K562 (cell line): ENCODE results near the gene HMGA1. TPM values are rescaled to one million over a fixed set of nuclear protein-coding genes. Genes with fewer than 3 reads are reported as not detected.

Experiments
- BMI1 ChIP-seq: fragments of 150-350 bp; IDR thresholded peaks from 2 replicates; pipeline ENCODE4 v1.6.1; 2014; ENCODE audit warnings: low read length
- CCAR2 ChIP-seq: fragments of 200-400 bp; formaldehyde crosslinking; IDR thresholded peaks from 2 replicates; pipeline ENCODE4 v1.6.1; 2017; ENCODE audit warnings: mild to moderate bottlenecking, low read depth, low read length
- CREB5 ChIP-seq: fragments of 250-450 bp; sonication (Bioruptor Pico); IDR thresholded peaks from 2 replicates; pipeline ENCODE4 v1.5.0; 2020; ENCODE audit warnings: mild to moderate bottlenecking
- CREM ChIP-seq: IDR thresholded peaks from 2 replicates; pipeline ENCODE4 v1.6.1; 2014; ENCODE audit warnings: antibody characterized with exemption, low read depth
- NKRF ChIP-seq: fragments of 450-650 bp; IDR thresholded peaks from 2 replicates; pipeline ENCODE4 v1.6.1; 2016; ENCODE audit warnings: borderline replicate concordance
- PHB ChIP-seq: fragments of 250-450 bp; sonication (Bioruptor Pico); IDR thresholded peaks from 2 replicates; pipeline ENCODE4 v1.5.0; 2021
- RERE ChIP-seq: sonication (generic); formaldehyde crosslinking; IDR thresholded peaks from 2 replicates; pipeline ENCODE4 v1.8.0; 2023; ENCODE audit warnings: missing genetic modification reagents, mild to moderate bottlenecking, borderline replicate concordance
- RFX7 ChIP-seq: fragments of 250-450 bp; sonication (Bioruptor Pico); IDR thresholded peaks from 2 replicates; pipeline ENCODE4 v1.5.1; 2021; ENCODE audit warnings: mild to moderate bottlenecking
- SIN3A ChIP-seq, 2 experiments: fragments of 150-350 bp in 1 of 2; IDR thresholded peaks; 2 replicates each; pipeline ENCODE4 v1.6.1; 2011 to 2016; ENCODE audit warnings: borderline replicate concordance in 2 of 2, low read depth in 2 of 2, low read length in 2 of 2, mild to moderate bottlenecking in 2 of 2, moderate library complexity in 2 of 2; ENCODE audit not compliant: control insufficient read depth in 1 of 2
- STAG1 ChIP-seq: sonication (generic); formaldehyde crosslinking; IDR thresholded peaks from 2 replicates; pipeline ENCODE4 v1.5.0; 2020; ENCODE audit warnings: missing genetic modification reagents, borderline replicate concordance
- ZNF146 ChIP-seq: IDR thresholded peaks from one replicate; pipeline ENCODE4 v1.6.1; 2018; ENCODE audit warnings: missing compliant biosample characterization; ENCODE audit not compliant: unreplicated experiment
- polyA plus RNA-seq, 8 experiments: library from polyadenylated mRNA; depleted of rRNA in 4 of 8; stranded (reverse) in 5 of 8; unstranded in 3 of 8; fragments of >200 nt; fragmentation: Nextera tagmentation in 2 of 8; fragmentation: Illumina TruSeq in 1 of 8; extraction: Ambion mirVana in 2 of 8; extraction: Trizol in 1 of 8; gene quantifications; 2 replicates each; pipeline versions ENCODE4 v1.2.1 to v1.2.3, GENCODE V29; 2011 to 2014; ENCODE audit warnings: inconsistent platforms in 1 of 8, missing spikeins in 1 of 8
- total RNA-seq, 7 experiments: library from RNA; depleted of rRNA in 6 of 7; stranded (reverse); fragments of >200 nt in 6 of 7; fragmentation: Illumina TruSeq in 2 of 7; extraction: Trizol in 2 of 7; gene quantifications; 2 replicates each; pipeline versions ENCODE4 v1.2.1 to v1.2.3, GENCODE V29; 2011 to 2021; ENCODE audit warnings: low replicate concordance in 1 of 7

The HMGA1 gene
- total and polyA plus RNA-seq, 9 of the 15 experiments (the other 6 are each of a cell fraction or from before 2014, with no cell fraction given): 27.8 to 1,947 (median 594) TPM

GRCh38 chr6:34284563-34285447 is 48.1 kb downstream of the HMGA1 start (continued):
- peak; percentile 82 for TF ChIP-seq CREM
- no peak for TF ChIP-seq CCAR2
- no peak for TF ChIP-seq SIN3A (IDR thresholded peaks at IDR 0.05; ENCODE audit: borderline replicate concordance in 2 of 2, control insufficient read depth in 1 of 2, low read depth in 2 of 2, low read length in 2 of 2)
- TF ChIP-seq PHB (CRISPR knock-in tag): no peak
- no peak for TF ChIP-seq STAG1 (CRISPR knock-in tag)
- no peak for TF ChIP-seq RERE (CRISPR knock-in tag)
- no peak for TF ChIP-seq ZNF146
- no peak for TF ChIP-seq BMI1
- TF ChIP-seq CREB5 (CRISPR knock-in tag): no peak
- TF ChIP-seq NKRF: 0 out of 2 replicates have a peak, but pooled peaks have one; percentile 39
- no peak for TF ChIP-seq RFX7 (CRISPR knock-in tag)
